MM.1S (cell line): ENCODE results near the gene WDFY4.

Source experiments
- DNase-seq: peaks from one replicate; pipeline ENCODE4 v3.0.0-alpha.2; 2015
- H2AFZ ChIP-seq: fragments of 300-600 bp; sonication (generic); 2 replicates; pipeline ENCODE4 v1.6.0; 2016; ENCODE audit warnings: antibody characterized with exemption, low read length
- H3F3A ChIP-seq: fragments of 300-600 bp; sonication (generic); 2 replicates; pipeline ENCODE4 v1.6.1; 2016; ENCODE audit warnings: mild to moderate bottlenecking, antibody characterized with exemption, low read length, moderate library complexity, mixed read lengths; ENCODE audit not compliant: insufficient read depth
- H3K27ac ChIP-seq: fragments of 300-600 bp; sonication (generic); 2 replicates; pipeline ENCODE4 v1.5.1; 2016; ENCODE audit warnings: mild to moderate bottlenecking, low read length
- H3K27me3 ChIP-seq: fragments of 300-600 bp; sonication (generic); replicated peaks from 2 replicates; pipeline ENCODE4 v1.6.0; 2016; ENCODE audit warnings: low read length; ENCODE audit not compliant: insufficient read depth
- H3K36me3 ChIP-seq: fragments of 300-600 bp; sonication (generic); replicated peaks from 2 replicates; pipeline ENCODE4 v1.6.1; 2016; ENCODE audit warnings: mild to moderate bottlenecking, low read length, mixed read lengths; ENCODE audit not compliant: insufficient read depth
- H3K4me1 ChIP-seq: fragments of 300-600 bp; sonication (generic); 2 replicates; pipeline ENCODE4 v1.6.1; 2016; ENCODE audit warnings: low read length, mixed read lengths
- H3K4me2 ChIP-seq: fragments of 300-600 bp; sonication (generic); 2 replicates; pipeline ENCODE4 v1.6.0; 2016; ENCODE audit warnings: low read depth, low read length
- H3K4me3 ChIP-seq: fragments of 300-600 bp; sonication (generic); 2 replicates; pipeline ENCODE4 v1.5.1; 2016; ENCODE audit warnings: low read length, mixed read lengths
- H3K79me2 ChIP-seq: fragments of 300-600 bp; sonication (generic); 2 replicates; pipeline ENCODE4 v1.6.1; 2016; ENCODE audit warnings: mixed run types, low read length, mixed read lengths
- H3K9ac ChIP-seq: fragments of 300-600 bp; sonication (generic); 2 replicates; pipeline ENCODE4 v1.6.1; 2016; ENCODE audit warnings: low read length, mixed read lengths
- H3K9me2 ChIP-seq: fragments of 300-600 bp; sonication (generic); replicated peaks from 2 replicates; pipeline ENCODE4 v1.6.1; 2016; ENCODE audit warnings: mild to moderate bottlenecking, low read length, mixed read lengths; ENCODE audit not compliant: insufficient read depth
- H3K9me3 ChIP-seq: fragments of 300-600 bp; sonication (generic); replicated peaks from 2 replicates; pipeline ENCODE4 v1.6.1; 2016; ENCODE audit warnings: mild to moderate bottlenecking, low read length, mixed read lengths; ENCODE audit not compliant: insufficient read depth
- H4K20me1 ChIP-seq: fragments of 300-600 bp; sonication (generic); 2 replicates; pipeline ENCODE4 v1.6.1; 2016; ENCODE audit warnings: mild to moderate bottlenecking, low read length, moderate library complexity, mixed read lengths; ENCODE audit not compliant: insufficient read depth
- CTCF ChIP-seq: fragments of 300-600 bp; sonication (generic); IDR thresholded peaks from 2 replicates; pipeline ENCODE4 v1.5.1; 2016; ENCODE audit warnings: antibody characterized with exemption, low read length, mixed read lengths
- EZH2 ChIP-seq: fragments of 300-600 bp; sonication (generic); optimal IDR thresholded peaks from 2 replicates; pipeline ENCODE3; 2017; ENCODE audit warnings: low read depth, mild to moderate bottlenecking, antibody characterized with exemption, low read length, mixed read lengths
- EZH2phosphoT487 ChIP-seq: fragments of 300-600 bp; sonication (generic); IDR thresholded peaks from 2 replicates; pipeline ENCODE4 v1.6.1; 2018; ENCODE audit warnings: antibody characterized with exemption, low read length

The WDFY4 gene

DNA sequence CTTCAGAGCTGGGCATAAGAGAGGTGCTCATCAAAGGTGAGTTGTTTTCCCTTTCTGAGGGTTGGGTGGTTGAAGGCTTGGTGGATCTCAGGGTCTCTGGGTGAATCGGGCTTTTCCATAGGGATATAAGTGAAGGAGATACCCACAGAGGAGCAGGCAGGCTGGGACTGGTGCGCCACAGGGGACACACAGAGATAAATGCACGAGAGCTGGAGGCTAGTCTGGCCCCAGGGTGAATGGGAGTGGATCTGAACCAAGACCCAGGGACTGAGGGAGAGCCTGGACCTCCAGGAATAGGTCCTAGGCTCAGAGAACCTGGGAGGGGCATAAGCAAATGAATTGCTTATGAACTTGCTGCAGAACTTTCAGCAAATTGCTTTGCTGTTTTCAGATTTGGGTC is 193.4 kb downstream of the WDFY4 start:
- no peak overlapping the region for H3K27ac ChIP-seq
- DNase-seq, result no peak
- H3K9me2 ChIP-seq, result no peaks in the 10 kb centered on the region
- no peak overlapping the region for H3K4me3 ChIP-seq
- H3K36me3 ChIP-seq, result no peaks in the 10 kb centered on the region
- no peak overlapping the region for H2AFZ ChIP-seq
- TF ChIP-seq EZH2, result no peak
- no peak for TF ChIP-seq CTCF
- TF ChIP-seq EZH2phosphoT487, result no peak
- H4K20me1 ChIP-seq, result no peaks in the 10 kb centered on the region
- H3K9me3 ChIP-seq, result no peaks in the 10 kb centered on the region
- no peaks in the 10 kb centered on the region for H3K27me3 ChIP-seq
- H3K4me2 ChIP-seq, result no peak overlapping the region
- H3F3A ChIP-seq, result no peaks in the 10 kb centered on the region
- no peaks in the 10 kb centered on the region for H3K79me2 ChIP-seq
- H3K4me1 ChIP-seq, result no peaks in the 10 kb centered on the region
- H3K9ac ChIP-seq, result no peak overlapping the region

DNA sequence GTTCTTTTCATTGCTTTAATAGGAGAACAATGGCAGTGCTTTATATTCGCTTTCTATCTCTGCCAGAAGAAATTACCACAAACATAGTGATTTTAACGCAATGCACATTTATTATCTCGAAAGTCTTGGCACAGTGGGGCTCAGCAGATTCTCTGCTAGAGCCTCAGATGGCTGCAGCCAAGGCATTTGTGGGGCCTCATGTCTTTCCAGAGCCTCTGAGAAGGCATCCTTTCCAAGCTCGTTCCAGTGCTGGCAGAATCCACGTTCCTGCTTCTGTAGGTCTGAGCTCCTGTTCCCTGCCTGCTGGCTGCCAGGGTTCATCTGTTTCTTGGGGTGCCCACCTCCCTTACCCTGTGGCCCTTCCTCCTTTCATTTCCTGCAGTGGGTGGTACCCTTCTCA is 194.8 kb downstream of the WDFY4 start:
- Histone ChIP-seq H3K36me3 (no peaks in the 10 kb centered on the region), H3K9ac (no peak overlapping the region), H3F3A (no peaks in the 10 kb centered on the region), H3K27ac (no peak overlapping the region), H3K79me2 (no peaks in the 10 kb centered on the region), H3K9me3 (no peaks in the 10 kb centered on the region), H3K4me1 (no peaks in the 10 kb centered on the region), H3K9me2 (no peaks in the 10 kb centered on the region), H4K20me1 (no peaks in the 10 kb centered on the region), H2AFZ (no peak overlapping the region), H3K27me3 (no peaks in the 10 kb centered on the region), H3K4me2 (no peak overlapping the region), H3K4me3 (no peak overlapping the region)
- no peak for DNase-seq
- TF ChIP-seq CTCF (no peak), EZH2phosphoT487 (no peak), EZH2 (no peak)

GRCh38 chr10:48880016-48880705 is 195.5 kb downstream of the WDFY4 start:
- H2AFZ ChIP-seq, result no peak overlapping the region
- H3K9me3 ChIP-seq, result no peaks in the 10 kb centered on the region
- no peak overlapping the region for H3K4me2 ChIP-seq
- H3K9ac ChIP-seq, result no peak overlapping the region
- no peak for DNase-seq
- no peaks in the 10 kb centered on the region for H3K79me2 ChIP-seq
- TF ChIP-seq CTCF, result no peak
- no peak for TF ChIP-seq EZH2phosphoT487
- H3F3A ChIP-seq, result no peaks in the 10 kb centered on the region
- no peaks in the 10 kb centered on the region for H3K36me3 ChIP-seq
- H3K27ac ChIP-seq, result no peak overlapping the region
- H4K20me1 ChIP-seq, result no peaks in the 10 kb centered on the region
- no peaks in the 10 kb centered on the region for H3K9me2 ChIP-seq
- H3K4me1 ChIP-seq, result no peaks in the 10 kb centered on the region
- no peak overlapping the region for H3K4me3 ChIP-seq
- no peaks in the 10 kb centered on the region for H3K27me3 ChIP-seq
